ENCODE results near the gene MTO1. TPM values are rescaled to one million over a fixed set of nuclear protein-coding genes. Genes with fewer than 3 reads are reported as not detected.

Gene MTO1, protein sequence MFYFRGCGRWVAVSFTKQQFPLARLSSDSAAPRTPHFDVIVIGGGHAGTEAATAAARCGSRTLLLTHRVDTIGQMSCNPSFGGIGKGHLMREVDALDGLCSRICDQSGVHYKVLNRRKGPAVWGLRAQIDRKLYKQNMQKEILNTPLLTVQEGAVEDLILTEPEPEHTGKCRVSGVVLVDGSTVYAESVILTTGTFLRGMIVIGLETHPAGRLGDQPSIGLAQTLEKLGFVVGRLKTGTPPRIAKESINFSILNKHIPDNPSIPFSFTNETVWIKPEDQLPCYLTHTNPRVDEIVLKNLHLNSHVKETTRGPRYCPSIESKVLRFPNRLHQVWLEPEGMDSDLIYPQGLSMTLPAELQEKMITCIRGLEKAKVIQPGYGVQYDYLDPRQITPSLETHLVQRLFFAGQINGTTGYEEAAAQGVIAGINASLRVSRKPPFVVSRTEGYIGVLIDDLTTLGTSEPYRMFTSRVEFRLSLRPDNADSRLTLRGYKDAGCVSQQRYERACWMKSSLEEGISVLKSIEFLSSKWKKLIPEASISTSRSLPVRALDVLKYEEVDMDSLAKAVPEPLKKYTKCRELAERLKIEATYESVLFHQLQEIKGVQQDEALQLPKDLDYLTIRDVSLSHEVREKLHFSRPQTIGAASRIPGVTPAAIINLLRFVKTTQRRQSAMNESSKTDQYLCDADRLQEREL
- total RNA-seq: 23.1 TPM
- long read RNA-seq, full-length matches to known transcripts: 13 of 27 reads
- long read RNA-seq, partial matches to known transcripts: 2 of 27 reads
- long read RNA-seq, other reads (novel, unspliced or antisense): 12 of 27 reads

DNA sequence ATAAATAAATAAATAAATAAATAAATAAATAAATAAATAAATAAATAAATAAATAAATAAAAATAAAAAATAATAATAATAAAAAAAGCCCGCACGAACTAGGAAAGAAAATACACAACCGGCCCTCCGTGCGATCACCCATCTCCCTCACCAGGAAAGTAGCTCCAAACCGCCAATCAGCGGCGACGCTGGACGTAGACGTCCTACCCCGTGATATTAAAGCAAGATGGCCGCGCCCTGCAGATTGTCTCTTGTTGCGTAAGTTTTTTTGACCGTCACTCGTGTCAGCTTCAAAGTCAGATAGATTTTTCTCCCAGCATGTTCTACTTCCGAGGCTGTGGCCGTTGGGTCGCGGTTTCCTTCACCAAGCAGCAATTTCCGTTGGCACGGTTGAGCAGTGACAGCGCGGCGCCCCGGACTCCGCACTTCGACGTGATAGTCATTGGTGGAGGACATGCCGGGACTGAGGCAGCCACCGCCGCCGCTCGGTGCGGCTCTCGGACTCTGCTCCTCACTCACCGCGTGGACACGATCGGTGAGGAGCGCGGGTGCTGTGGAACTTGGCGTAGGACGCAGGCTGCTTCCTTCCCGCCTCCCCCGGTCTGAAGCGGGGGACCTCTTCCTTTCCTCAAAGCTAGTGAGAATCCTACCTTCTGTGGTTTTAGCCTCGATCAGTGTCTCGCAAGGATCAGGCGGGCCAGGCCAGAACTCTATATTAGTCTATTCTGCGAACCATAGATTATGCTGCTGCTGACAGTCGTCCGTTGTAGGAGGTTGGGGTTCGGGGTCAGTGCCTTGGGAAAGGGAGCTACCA is at the start of gene MTO1:
Gene MTO1 (plus strand): TSS at position 201 of the 814 bp plus-strand sequence. CDS start 118 bp downstream, at position 319.
- TF ChIP-seq, protein P1, sequence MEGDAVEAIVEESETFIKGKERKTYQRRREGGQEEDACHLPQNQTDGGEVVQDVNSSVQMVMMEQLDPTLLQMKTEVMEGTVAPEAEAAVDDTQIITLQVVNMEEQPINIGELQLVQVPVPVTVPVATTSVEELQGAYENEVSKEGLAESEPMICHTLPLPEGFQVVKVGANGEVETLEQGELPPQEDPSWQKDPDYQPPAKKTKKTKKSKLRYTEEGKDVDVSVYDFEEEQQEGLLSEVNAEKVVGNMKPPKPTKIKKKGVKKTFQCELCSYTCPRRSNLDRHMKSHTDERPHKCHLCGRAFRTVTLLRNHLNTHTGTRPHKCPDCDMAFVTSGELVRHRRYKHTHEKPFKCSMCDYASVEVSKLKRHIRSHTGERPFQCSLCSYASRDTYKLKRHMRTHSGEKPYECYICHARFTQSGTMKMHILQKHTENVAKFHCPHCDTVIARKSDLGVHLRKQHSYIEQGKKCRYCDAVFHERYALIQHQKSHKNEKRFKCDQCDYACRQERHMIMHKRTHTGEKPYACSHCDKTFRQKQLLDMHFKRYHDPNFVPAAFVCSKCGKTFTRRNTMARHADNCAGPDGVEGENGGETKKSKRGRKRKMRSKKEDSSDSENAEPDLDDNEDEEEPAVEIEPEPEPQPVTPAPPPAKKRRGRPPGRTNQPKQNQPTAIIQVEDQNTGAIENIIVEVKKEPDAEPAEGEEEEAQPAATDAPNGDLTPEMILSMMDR (IDR thresholded peaks at IDR 0.05): no peak
- H3K27me3 ChIP-seq: no peaks in the 10 kb centered on the region
- H3K9me3 ChIP-seq: no peaks in the 10 kb centered on the region
- peaks cover 20% of the 10 kb centered on the region for H3K4me1 ChIP-seq
- peak within 1 kb of the TSS; percentile 99 for H3K4me3 ChIP-seq
- DNase-seq: peak; percentile 94
- H3K27ac ChIP-seq: peak within 1 kb of the TSS; percentile 96
- ATAC-seq: peak; percentile 98
- intact Hi-C loops (cut with DNase I): no loop called here
- peaks cover 20% of the 10 kb centered on the region for H3K36me3 ChIP-seq

DNA sequence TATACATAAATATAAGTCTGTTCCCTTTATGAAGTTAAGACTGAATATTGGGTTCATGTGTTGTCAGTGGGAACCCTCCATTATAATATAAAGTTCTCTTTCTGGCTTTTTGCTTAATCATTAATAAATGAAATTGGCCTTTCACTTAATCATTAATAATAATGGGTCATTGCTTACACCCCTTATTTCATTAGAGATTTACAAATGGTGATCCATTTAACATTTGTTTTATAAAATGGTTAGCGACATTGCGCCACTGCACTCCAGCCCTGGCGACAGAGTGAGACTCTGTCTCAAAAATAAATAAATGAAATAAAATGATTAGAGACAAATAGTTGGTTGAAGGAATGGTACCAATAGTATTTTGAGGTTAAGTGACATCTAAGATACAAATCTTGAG is 48.4 kb upstream of the MTO1 start:
- H3K4me3 ChIP-seq: no peak overlapping the region
- no peaks in the 10 kb centered on the region for H3K36me3 ChIP-seq
- TF ChIP-seq, protein P1 (IDR thresholded peaks at IDR 0.05): no peak
- H3K4me1 ChIP-seq: no peaks in the 10 kb centered on the region
- no peak overlapping the region for H3K27ac ChIP-seq
- no peak for DNase-seq
- H3K9me3 ChIP-seq: no peaks in the 10 kb centered on the region
- no peak for ATAC-seq
- H3K27me3 ChIP-seq: no peaks in the 10 kb centered on the region
- intact Hi-C loops (cut with DNase I): no loop called here

DNA sequence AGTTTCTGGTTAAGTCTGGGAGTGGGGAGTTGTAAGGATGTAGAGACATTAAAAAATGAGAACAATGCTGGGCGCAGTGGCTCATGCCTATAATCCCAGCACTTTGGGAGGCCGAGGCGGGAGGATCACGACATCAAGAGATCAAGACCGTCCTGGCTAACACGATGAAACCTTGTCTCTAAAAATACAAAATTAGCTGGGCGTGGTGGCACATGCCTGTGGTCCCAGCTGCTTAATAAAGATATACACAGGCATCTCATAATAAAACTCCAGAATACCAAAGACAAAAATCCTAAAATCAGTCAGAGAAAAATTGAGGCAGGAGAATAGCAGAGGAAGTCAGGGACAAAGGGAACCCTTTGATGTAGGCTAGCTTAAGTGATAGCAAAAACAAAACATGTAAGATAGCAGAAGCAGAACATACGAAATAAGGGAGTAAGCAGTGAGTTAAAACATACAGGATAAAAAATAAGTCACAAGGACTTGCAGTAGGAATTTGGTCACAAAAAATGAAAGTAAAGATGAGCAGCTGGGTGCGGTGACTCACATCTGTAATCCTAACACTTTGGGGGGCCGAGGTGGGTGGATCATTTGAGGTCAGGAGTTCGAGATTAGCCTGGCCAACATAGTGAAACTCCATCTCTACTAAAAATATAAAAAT is 43.3 kb upstream of the MTO1 start:
- Histone ChIP-seq H3K4me1 (no peaks in the 10 kb centered on the region), H3K4me3 (no peak overlapping the region), H3K27me3 (no peaks in the 10 kb centered on the region), H3K27ac (no peak overlapping the region), H3K36me3 (peaks cover 9% of the 10 kb centered on the region), H3K9me3 (no peaks in the 10 kb centered on the region)
- intact Hi-C loops (cut with DNase I): no loop called here
- no peak for ATAC-seq
- DNase-seq: no peak
- TF ChIP-seq, protein P1 (IDR thresholded peaks at IDR 0.05): no peak

DNA sequence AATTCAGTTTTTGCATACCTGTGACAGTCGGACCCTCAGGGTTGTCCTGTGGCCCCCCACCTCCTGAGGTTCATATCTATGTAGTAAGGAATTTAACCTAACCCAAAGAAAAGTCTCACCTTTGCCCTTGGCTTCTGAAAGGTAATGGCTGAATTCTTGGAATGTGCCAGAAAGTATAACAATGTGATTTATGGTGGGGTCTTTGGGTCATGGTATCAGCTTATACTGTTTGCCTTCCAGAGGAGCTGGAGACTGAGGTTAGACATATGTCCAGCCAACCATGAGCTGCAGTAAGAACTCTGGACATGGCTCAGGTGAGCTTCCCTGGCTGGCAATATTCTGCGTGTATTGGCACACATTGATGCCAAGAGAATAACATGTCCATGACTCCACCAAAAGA is 40.0 kb upstream of the MTO1 start:
- no peaks in the 10 kb centered on the region for H3K4me1 ChIP-seq
- TF ChIP-seq, protein P1 (IDR thresholded peaks at IDR 0.05): no peak
- DNase-seq (no peak), ATAC-seq (no peak)
- no peak overlapping the region for H3K4me3 ChIP-seq
- no peaks in the 10 kb centered on the region for H3K9me3 ChIP-seq
- no peaks in the 10 kb centered on the region for H3K27me3 ChIP-seq
- no peak overlapping the region for H3K27ac ChIP-seq
- intact Hi-C loops (cut with DNase I): no loop called here
- peaks cover 26% of the 10 kb centered on the region for H3K36me3 ChIP-seq

DNA sequence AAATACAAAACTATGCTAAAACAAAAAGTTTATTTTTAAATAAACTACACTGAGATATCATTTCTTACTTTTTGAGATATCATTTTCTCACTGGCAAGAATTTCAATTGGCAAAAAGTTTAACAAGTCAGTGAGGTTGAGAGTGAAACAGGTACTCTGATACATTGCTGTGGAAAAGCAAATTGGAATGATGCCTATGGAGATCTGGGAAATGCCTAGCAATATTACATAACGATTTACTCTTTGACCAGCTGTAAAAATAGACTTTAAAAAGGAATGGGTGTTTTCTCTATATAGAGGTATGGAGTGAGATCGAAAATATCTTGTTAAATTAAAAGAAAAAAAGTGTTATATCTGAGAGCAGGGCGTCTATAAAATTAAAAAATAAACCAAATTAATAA is 26.3 kb upstream of the MTO1 start:
- Histone ChIP-seq H3K4me3 (no peak overlapping the region), H3K27me3 (no peaks in the 10 kb centered on the region), H3K9me3 (no peaks in the 10 kb centered on the region), H3K4me1 (no peaks in the 10 kb centered on the region), H3K36me3 (peaks cover 61% of the 10 kb centered on the region), H3K27ac (no peak overlapping the region)
- intact Hi-C loops (cut with DNase I): no loop called here
- DNase-seq: no peak
- TF ChIP-seq, protein P1 (IDR thresholded peaks at IDR 0.05): no peak
- no peak for ATAC-seq

Measured in upper lobe of right lung (tissue), 1 donor.